Neural crest cell (in vitro differentiated cells): ENCODE data around the gene PCDHGA7. TPM values are rescaled to one million over a fixed set of nuclear protein-coding genes. Genes with fewer than 3 reads are reported as not detected.
"Not testable (repeated sequence)": the region's sequence is repeated elsewhere in the genome, so short reads cannot be mapped to it uniquely, and the experiment has no call there.

Experiments used
- DNase-seq: peaks from one replicate; pipeline ENCODE4 v3.0.0; 2021; ENCODE audit warnings: low read depth, mixed read lengths, low spot score
- H3K27ac Mint-ChIP-seq: one replicate; pipeline ENCODE4 v1.8.0; 2021; ENCODE audit warnings: mild to moderate bottlenecking, mixed read lengths; ENCODE audit not compliant: unreplicated experiment
- H3K27me3 Mint-ChIP-seq: 2 replicates; pipeline ENCODE4 v1.8.0; 2021; ENCODE audit warnings: low read depth, mild to moderate bottlenecking, mixed read lengths
- H3K36me3 Mint-ChIP-seq: 2 replicates; pipeline ENCODE4 v1.8.0; 2021; ENCODE audit warnings: low read depth, mild to moderate bottlenecking, mixed read lengths
- H3K4me1 Mint-ChIP-seq: 2 replicates; pipeline ENCODE4 v1.8.0; 2021; ENCODE audit warnings: mixed read lengths
- H3K4me3 Mint-ChIP-seq: one replicate; pipeline ENCODE4 v1.8.0; 2021; ENCODE audit warnings: mild to moderate bottlenecking, mixed read lengths
- H3K9me3 Mint-ChIP-seq: 2 replicates; pipeline ENCODE4 v1.8.0; 2021; ENCODE audit warnings: mixed read lengths
- total RNA-seq: library from RNA; stranded (reverse); gene quantifications from 2 replicates; pipeline ENCODE4 v1.2.1, GENCODE V29; 2021
- TF ChIP-seq, protein P1 (sequence below): fragments of 200-600 bp; sonication (generic); conservative IDR thresholded peaks from 2 replicates; pipeline ENCODE4 v1.5.0; 2021; ENCODE audit warnings: antibody characterized with exemption, mild to moderate bottlenecking

The PCDHGA7 gene
- total RNA-seq, 1 donor from 2014 or later, result 0.37 TPM

DNA sequence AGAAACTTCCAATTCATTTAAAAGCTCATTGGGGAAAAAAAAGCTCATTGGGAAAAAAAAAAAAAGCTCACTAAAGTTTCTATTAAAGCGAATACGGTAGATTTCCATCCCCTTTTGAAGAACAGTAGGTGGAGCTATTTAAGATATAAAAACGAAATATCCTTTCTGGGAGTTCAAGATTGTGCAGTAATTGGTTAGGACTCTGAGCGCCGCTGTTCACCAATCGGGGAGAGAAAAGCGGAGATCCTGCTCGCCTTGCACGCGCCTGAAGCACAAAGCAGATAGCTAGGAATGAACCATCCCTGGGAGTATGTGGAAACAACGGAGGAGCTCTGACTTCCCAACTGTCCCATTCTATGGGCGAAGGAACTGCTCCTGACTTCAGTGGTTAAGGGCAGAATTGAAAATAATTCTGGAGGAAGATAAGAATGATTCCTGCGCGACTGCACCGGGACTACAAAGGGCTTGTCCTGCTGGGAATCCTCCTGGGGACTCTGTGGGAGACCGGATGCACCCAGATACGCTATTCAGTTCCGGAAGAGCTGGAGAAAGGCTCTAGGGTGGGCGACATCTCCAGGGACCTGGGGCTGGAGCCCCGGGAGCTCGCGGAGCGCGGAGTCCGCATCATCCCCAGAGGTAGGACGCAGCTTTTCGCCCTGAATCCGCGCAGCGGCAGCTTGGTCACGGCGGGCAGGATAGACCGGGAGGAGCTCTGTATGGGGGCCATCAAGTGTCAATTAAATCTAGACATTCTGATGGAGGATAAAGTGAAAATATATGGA, 48.0 kb downstream of the PCDHGA7 start, which contains the start of gene PCDHGA12:
TSS of gene PCDHGA12 (plus strand) at position 176 of the 782 bp plus-strand sequence. CDS start at position 429, 253 bp downstream.
- no peak for DNase-seq
- Mint-ChIP-seq H3K27ac (no peak within 1 kb of the TSS), H3K9me3 (peaks cover 21% of the 10 kb centered on the region), H3K36me3 (peaks cover 82% of the 10 kb centered on the region), H3K4me1 (no peaks in the 10 kb centered on the region), H3K27me3 (no peaks in the 10 kb centered on the region), H3K4me3 (no peak within 1 kb of the TSS)
- TF ChIP-seq, protein P1, sequence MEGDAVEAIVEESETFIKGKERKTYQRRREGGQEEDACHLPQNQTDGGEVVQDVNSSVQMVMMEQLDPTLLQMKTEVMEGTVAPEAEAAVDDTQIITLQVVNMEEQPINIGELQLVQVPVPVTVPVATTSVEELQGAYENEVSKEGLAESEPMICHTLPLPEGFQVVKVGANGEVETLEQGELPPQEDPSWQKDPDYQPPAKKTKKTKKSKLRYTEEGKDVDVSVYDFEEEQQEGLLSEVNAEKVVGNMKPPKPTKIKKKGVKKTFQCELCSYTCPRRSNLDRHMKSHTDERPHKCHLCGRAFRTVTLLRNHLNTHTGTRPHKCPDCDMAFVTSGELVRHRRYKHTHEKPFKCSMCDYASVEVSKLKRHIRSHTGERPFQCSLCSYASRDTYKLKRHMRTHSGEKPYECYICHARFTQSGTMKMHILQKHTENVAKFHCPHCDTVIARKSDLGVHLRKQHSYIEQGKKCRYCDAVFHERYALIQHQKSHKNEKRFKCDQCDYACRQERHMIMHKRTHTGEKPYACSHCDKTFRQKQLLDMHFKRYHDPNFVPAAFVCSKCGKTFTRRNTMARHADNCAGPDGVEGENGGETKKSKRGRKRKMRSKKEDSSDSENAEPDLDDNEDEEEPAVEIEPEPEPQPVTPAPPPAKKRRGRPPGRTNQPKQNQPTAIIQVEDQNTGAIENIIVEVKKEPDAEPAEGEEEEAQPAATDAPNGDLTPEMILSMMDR, result no peak

DNA sequence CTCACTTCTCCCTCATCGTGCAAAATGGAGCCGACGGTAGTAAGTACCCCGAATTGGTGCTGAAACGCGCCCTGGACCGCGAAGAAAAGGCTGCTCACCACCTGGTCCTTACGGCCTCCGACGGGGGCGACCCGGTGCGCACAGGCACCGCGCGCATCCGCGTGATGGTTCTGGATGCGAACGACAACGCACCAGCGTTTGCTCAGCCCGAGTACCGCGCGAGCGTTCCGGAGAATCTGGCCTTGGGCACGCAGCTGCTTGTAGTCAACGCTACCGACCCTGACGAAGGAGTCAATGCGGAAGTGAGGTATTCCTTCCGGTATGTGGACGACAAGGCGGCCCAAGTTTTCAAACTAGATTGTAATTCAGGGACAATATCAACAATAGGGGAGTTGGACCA, 48.7 kb downstream of the PCDHGA7 start:
- Mint-ChIP-seq H3K27me3 (no peaks in the 10 kb centered on the region), H3K9me3 (peaks cover 21% of the 10 kb centered on the region), H3K4me1 (no peaks in the 10 kb centered on the region), H3K4me3 (no peak overlapping the region), H3K36me3 (peaks cover 77% of the 10 kb centered on the region), H3K27ac (no peak overlapping the region)
- TF ChIP-seq, protein P1, result no peak
- no peak for DNase-seq

GRCh38 chr5:141432308-141432707, 49.8 kb downstream of the PCDHGA7 start:
- DNase-seq, H3K4me3 Mint-ChIP-seq, H3K27ac Mint-ChIP-seq, H3K4me1 Mint-ChIP-seq, H3K27me3 Mint-ChIP-seq: not testable (repeated sequence)
- Mint-ChIP-seq H3K36me3 (peaks cover 74% of the 10 kb centered on the region), H3K9me3 (peaks cover 20% of the 10 kb centered on the region)

DNA sequence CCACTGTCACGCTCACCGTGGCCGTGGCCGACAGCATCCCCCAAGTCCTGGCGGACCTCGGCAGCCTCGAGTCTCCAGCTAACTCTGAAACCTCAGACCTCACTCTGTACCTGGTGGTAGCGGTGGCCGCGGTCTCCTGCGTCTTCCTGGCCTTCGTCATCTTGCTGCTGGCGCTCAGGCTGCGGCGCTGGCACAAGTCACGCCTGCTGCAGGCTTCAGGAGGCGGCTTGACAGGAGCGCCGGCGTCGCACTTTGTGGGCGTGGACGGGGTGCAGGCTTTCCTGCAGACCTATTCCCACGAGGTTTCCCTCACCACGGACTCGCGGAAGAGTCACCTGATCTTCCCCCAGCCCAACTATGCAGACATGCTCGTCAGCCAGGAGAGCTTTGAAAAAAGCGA, 50.2 kb downstream of the PCDHGA7 start:
- not testable (repeated sequence) for H3K27ac Mint-ChIP-seq, H3K27me3 Mint-ChIP-seq, DNase-seq, H3K4me3 Mint-ChIP-seq, H3K4me1 Mint-ChIP-seq
- Mint-ChIP-seq H3K9me3 (peaks cover 20% of the 10 kb centered on the region), H3K36me3 (peaks cover 72% of the 10 kb centered on the region)

DNA sequence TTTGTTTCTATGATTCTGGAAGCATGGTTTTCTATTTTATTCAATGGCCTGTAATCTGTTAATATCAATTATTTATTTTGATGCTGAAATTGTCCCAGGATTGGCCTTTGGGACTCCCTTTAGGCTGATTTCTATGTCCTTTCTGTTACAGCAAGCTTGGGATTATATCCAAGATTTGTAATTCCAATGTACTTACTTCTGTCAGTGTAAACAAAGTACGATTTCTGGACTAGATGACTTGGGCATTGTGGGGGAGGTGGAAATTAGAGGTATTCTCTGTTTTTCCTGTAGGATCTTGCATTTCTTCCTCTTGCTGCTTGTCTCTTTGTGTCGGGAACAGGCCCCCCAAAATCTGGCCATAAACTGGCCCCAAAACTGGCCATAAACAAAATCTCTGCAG, 51.5 kb downstream of the PCDHGA7 start:
- Mint-ChIP-seq H3K27me3 (no peaks in the 10 kb centered on the region), H3K27ac (no peak overlapping the region), H3K9me3 (peaks cover 14% of the 10 kb centered on the region), H3K36me3 (peaks cover 64% of the 10 kb centered on the region), H3K4me3 (no peak overlapping the region), H3K4me1 (no peaks in the 10 kb centered on the region)
- no peak for DNase-seq
- TF ChIP-seq, protein P1, result no peak

Other genes with a start within 250 kb of the PCDHGA7 start
- gene PCDHB5, start 247.5 kb upstream of the PCDHGA7 start, total RNA-seq, result 3.0 and 3.3 TPM in 2 replicates
- 0.64 and 0.70 TPM in 2 replicates for gene PCDHB6, start 232.7 kb upstream of the PCDHGA7 start, total RNA-seq
- 0.39 and 0.58 TPM in 2 replicates for gene PCDHB7, start 210.1 kb upstream of the PCDHGA7 start, total RNA-seq
- gene PCDHB8, start 205.0 kb upstream of the PCDHGA7 start, total RNA-seq, result 1.3 and 1.8 TPM in 2 replicates
- gene PCDHB16, start 200.4 kb upstream of the PCDHGA7 start, total RNA-seq, result 11.4 and 12.6 TPM in 2 replicates
- gene PCDHB9, start 195.6 kb upstream of the PCDHGA7 start, total RNA-seq, result 5.5 and 7.0 TPM in 2 replicates
- 5.2 and 5.5 TPM in 2 replicates for gene PCDHB10, start 190.4 kb upstream of the PCDHGA7 start, total RNA-seq
- 2.7 and 3.6 TPM in 2 replicates for gene PCDHB11, start 183.1 kb upstream of the PCDHGA7 start, total RNA-seq
- gene PCDHB12, start 174.0 kb upstream of the PCDHGA7 start, total RNA-seq, result 3.1 TPM in 2 replicates
- gene PCDHB13, start 168.8 kb upstream of the PCDHGA7 start, total RNA-seq, result 3.6 TPM in 2 replicates
- 5.5 TPM in 2 replicates for gene PCDHB14, start 159.4 kb upstream of the PCDHGA7 start, total RNA-seq
- 5.5 and 5.6 TPM in 2 replicates for gene PCDHB15, start 137.3 kb upstream of the PCDHGA7 start, total RNA-seq
- 0.72 and 1.1 TPM in 2 replicates for gene SLC25A2, start 78.7 kb upstream of the PCDHGA7 start, total RNA-seq
- gene TAF7, start 62.0 kb upstream of the PCDHGA7 start, total RNA-seq, result 100.0 and 100 TPM in 2 replicates
- gene PCDHGA1, start 52.2 kb upstream of the PCDHGA7 start, total RNA-seq, result 0.54 and 0.93 TPM in 2 replicates
- 0.32 and 0.54 TPM in 2 replicates for gene PCDHGA2, start 44.0 kb upstream of the PCDHGA7 start, total RNA-seq
- gene PCDHGA3, start 38.9 kb upstream of the PCDHGA7 start, total RNA-seq, result 0.16 and 0.33 TPM in 2 replicates
- 2.8 and 3.0 TPM in 2 replicates for gene PCDHGB1, start 32.6 kb upstream of the PCDHGA7 start, total RNA-seq
- gene PCDHGA4, start 27.7 kb upstream of the PCDHGA7 start, total RNA-seq, result 0.56 and 0.93 TPM in 2 replicates
- 1.3 and 1.5 TPM in 2 replicates for gene PCDHGB2, start 22.7 kb upstream of the PCDHGA7 start, total RNA-seq
- 0.32 and 0.51 TPM in 2 replicates for gene PCDHGA5, start 18.6 kb upstream of the PCDHGA7 start, total RNA-seq
- 0.51 and 0.71 TPM in 2 replicates for gene PCDHGB3, start 12.5 kb upstream of the PCDHGA7 start, total RNA-seq
- gene PCDHGA6, start 8.9 kb upstream of the PCDHGA7 start, total RNA-seq, result 0.49 and 0.52 TPM in 2 replicates
- 4.2 and 5.3 TPM in 2 replicates for gene PCDHGB4, start 5.0 kb downstream of the PCDHGA7 start, total RNA-seq
- 0.33 and 0.43 TPM in 2 replicates for gene PCDHGA8, start 9.9 kb downstream of the PCDHGA7 start, total RNA-seq
- 0.91 and 1.5 TPM in 2 replicates for gene PCDHGB5, start 15.2 kb downstream of the PCDHGA7 start, total RNA-seq
- gene PCDHGA9, start 20.0 kb downstream of the PCDHGA7 start, total RNA-seq, result 0.72 and 0.86 TPM in 2 replicates
- gene PCDHGB6, start 25.3 kb downstream of the PCDHGA7 start, total RNA-seq, result 53.6 and 53.7 TPM in 2 replicates
- 18.4 and 18.5 TPM in 2 replicates for gene PCDHGA10, start 30.2 kb downstream of the PCDHGA7 start, total RNA-seq
- gene PCDHGB7, start 34.9 kb downstream of the PCDHGA7 start, total RNA-seq, result 6.5 and 7.0 TPM in 2 replicates
- 1.8 and 2.4 TPM in 2 replicates for gene PCDHGA11, start 38.3 kb downstream of the PCDHGA7 start, total RNA-seq
- gene PCDHGA12, start 47.8 kb downstream of the PCDHGA7 start, total RNA-seq, result 1.5 and 1.8 TPM in 2 replicates
- 98.2 and 107 TPM in 2 replicates for gene PCDHGC3, start 93.2 kb downstream of the PCDHGA7 start, total RNA-seq
- 14.8 and 15.9 TPM in 2 replicates for gene PCDHGC4, start 102.3 kb downstream of the PCDHGA7 start, total RNA-seq
- gene PCDHGC5, start 106.3 kb downstream of the PCDHGA7 start, total RNA-seq, result 2.2 and 3.0 TPM in 2 replicates
- 86.3 and 99.1 TPM in 2 replicates for gene DIAPH1, start 236.3 kb downstream of the PCDHGA7 start, total RNA-seq